H9 (cell line): ENCODE measurements around the gene MYOCD. TPM values are rescaled to one million over a fixed set of nuclear protein-coding genes. Genes with fewer than 3 reads are reported as not detected.

Experiments used
- DNase-seq: peaks from one replicate; pipeline ENCODE4 v3.0.0-alpha.2; 2017
- H2AFZ ChIP-seq: one replicate; pipeline ENCODE4 v1.6.1; 2013; ENCODE audit warnings: mild to moderate bottlenecking, low read length, control low read depth, moderate library complexity
- H2AK5ac ChIP-seq: 2 replicates; pipeline ENCODE4 v1.6.1; 2013; ENCODE audit warnings: low read length, control low read depth, mixed read lengths; ENCODE audit not compliant: insufficient read length
- H2BK120ac ChIP-seq: one replicate; pipeline ENCODE4 v1.6.1; 2013; ENCODE audit warnings: low read depth, mild to moderate bottlenecking, low read length, control low read depth, inconsistent platforms; ENCODE audit not compliant: poor library complexity, severe bottlenecking
- H2BK12ac ChIP-seq: 2 replicates; pipeline ENCODE4 v1.6.1; 2013; ENCODE audit warnings: low read length, control low read depth, mixed read lengths, low read depth; ENCODE audit not compliant: insufficient read length
- H2BK15ac ChIP-seq: 2 replicates; pipeline ENCODE4 v1.6.1; 2013; ENCODE audit warnings: low read depth, low read length, control low read depth
- H2BK20ac ChIP-seq: one replicate; pipeline ENCODE4 v1.6.1; 2013; ENCODE audit warnings: low read depth, mild to moderate bottlenecking, low read length, control low read depth, inconsistent platforms; ENCODE audit not compliant: poor library complexity, severe bottlenecking
- H2BK5ac ChIP-seq: 2 replicates; pipeline ENCODE4 v1.6.1; 2013; ENCODE audit warnings: low read length, control low read depth, mixed read lengths; ENCODE audit not compliant: insufficient read length
- H3K14ac ChIP-seq: 2 replicates; pipeline ENCODE4 v1.6.1; 2013; ENCODE audit warnings: low read length, control low read depth; ENCODE audit not compliant: insufficient read depth
- H3K18ac ChIP-seq: 2 replicates; pipeline ENCODE4 v1.6.1; 2013; ENCODE audit warnings: low read depth, mild to moderate bottlenecking, mixed read lengths, low read length, control low read depth; ENCODE audit not compliant: insufficient read length
- H3K23ac ChIP-seq: 2 replicates; pipeline ENCODE4 v1.6.1; 2013; ENCODE audit warnings: low read length, control low read depth, mixed read lengths, low read depth; ENCODE audit not compliant: insufficient read length
- H3K23me2 ChIP-seq: 2 replicates; pipeline ENCODE4 v1.6.1; 2013; ENCODE audit warnings: low read depth, mild to moderate bottlenecking, mixed read lengths, low read length, control low read depth; ENCODE audit not compliant: insufficient read length, poor library complexity, severe bottlenecking
- H3K27ac ChIP-seq: 2 replicates; pipeline ENCODE4 v1.5.1; 2013; ENCODE audit warnings: low read length, control low read depth, mixed read lengths, low read depth; ENCODE audit not compliant: insufficient read length
- H3K27me3 ChIP-seq: 2 replicates; pipeline ENCODE4 v1.6.1; 2013; ENCODE audit warnings: low read length, control low read depth, inconsistent platforms; ENCODE audit not compliant: insufficient read depth
- H3K4ac ChIP-seq: 2 replicates; pipeline ENCODE4 v1.6.1; 2013; ENCODE audit warnings: low read depth, mild to moderate bottlenecking, control low read depth, inconsistent platforms, low read length, moderate library complexity
- H3K4me1 ChIP-seq: 2 replicates; pipeline ENCODE4 v1.6.1; 2013; ENCODE audit warnings: low read length, control low read depth, inconsistent platforms; ENCODE audit not compliant: insufficient read depth
- H3K4me2 ChIP-seq: 2 replicates; pipeline ENCODE4 v1.6.1; 2013; ENCODE audit warnings: low read length, control low read depth, mixed read lengths; ENCODE audit not compliant: insufficient read length, insufficient read depth
- H3K56ac ChIP-seq: 2 replicates; pipeline ENCODE4 v1.6.1; 2013; ENCODE audit warnings: low read depth, mild to moderate bottlenecking, mixed read lengths, low read length, control low read depth; ENCODE audit not compliant: insufficient read length
- H3K79me1 ChIP-seq: 2 replicates; pipeline ENCODE4 v1.6.1; 2013; ENCODE audit warnings: low read depth, mild to moderate bottlenecking, moderate library complexity, low read length, control low read depth, inconsistent platforms; ENCODE audit not compliant: insufficient read depth, poor library complexity, severe bottlenecking
- H3K79me2 ChIP-seq: 2 replicates; pipeline ENCODE4 v1.6.1; 2013; ENCODE audit warnings: low read length, control low read depth, inconsistent platforms; ENCODE audit not compliant: insufficient read depth
- H3K9ac ChIP-seq: 2 replicates; pipeline ENCODE4 v1.6.1; 2013; ENCODE audit warnings: low read length, control low read depth, mixed read lengths; ENCODE audit not compliant: insufficient read length; ENCODE audit errors: extremely low read depth
- H3K9me3 ChIP-seq: one replicate; pipeline ENCODE4 v1.6.1; 2013; ENCODE audit warnings: low read depth, low read length, inconsistent platforms; ENCODE audit not compliant: control insufficient read depth
- H3T11ph ChIP-seq: one replicate; pipeline ENCODE4 v1.6.1; 2013; ENCODE audit warnings: mild to moderate bottlenecking, low read length, control low read depth, inconsistent platforms
- H4K20me1 ChIP-seq: one replicate; pipeline ENCODE4 v1.6.1; 2013; ENCODE audit not compliant: control insufficient read depth, insufficient read length, insufficient read depth
- H4K5ac ChIP-seq: 2 replicates; pipeline ENCODE4 v1.6.1; 2013; ENCODE audit warnings: low read depth, mild to moderate bottlenecking, mixed read lengths, low read length, control low read depth; ENCODE audit not compliant: insufficient read length
- H4K8ac ChIP-seq: replicated peaks from 2 replicates; pipeline ENCODE4 v1.6.1; 2013; ENCODE audit warnings: low read length, control low read depth, mixed read lengths, low read depth; ENCODE audit not compliant: insufficient read length
- H4K91ac ChIP-seq: 2 replicates; pipeline ENCODE4 v1.6.1; 2013; ENCODE audit warnings: low read depth, mild to moderate bottlenecking, moderate library complexity, mixed read lengths, low read length, control low read depth; ENCODE audit not compliant: insufficient read length
- H3K27ac Mint-ChIP-seq, 3 experiments: 2 replicates in 2 of 3; 3 replicates in 1 of 3; pipeline ENCODE4 v1.8.0; 2020 to 2021; ENCODE audit warnings: mixed read lengths in 3 of 3, mild to moderate bottlenecking in 1 of 3, moderate library complexity in 1 of 3
- H3K27me3 Mint-ChIP-seq: 2 replicates; pipeline ENCODE4 v1.8.0; 2021; ENCODE audit warnings: low read depth, mild to moderate bottlenecking, moderate library complexity, mixed read lengths
- H3K36me3 Mint-ChIP-seq, 3 experiments: 2 replicates in 2 of 3; 3 replicates in 1 of 3; pipeline ENCODE4 v1.8.0; 2020 to 2021; ENCODE audit warnings: low read depth in 3 of 3, mixed read lengths in 3 of 3; ENCODE audit not compliant: insufficient read depth in 1 of 3
- H3K4me1 Mint-ChIP-seq, 2 experiments: 2 replicates each; pipeline ENCODE4 v1.8.0; 2020; ENCODE audit warnings: mixed read lengths in 2 of 2
- H3K4me3 Mint-ChIP-seq, 2 experiments: 2 replicates in 1 of 2; 3 replicates in 1 of 2; pipeline ENCODE4 v1.8.0; 2020 to 2021; ENCODE audit warnings: mild to moderate bottlenecking in 2 of 2, mixed read lengths in 2 of 2, moderate library complexity in 1 of 2
- H3K9me3 Mint-ChIP-seq, 2 experiments: 2 replicates in 1 of 2; 3 replicates in 1 of 2; pipeline ENCODE4 v1.8.0; 2020; ENCODE audit warnings: mild to moderate bottlenecking in 2 of 2, mixed read lengths in 2 of 2, moderate library complexity in 1 of 2
- CTCF ChIP-seq: fragments of 200-600 bp; sonication (generic); conservative IDR thresholded peaks from 3 replicates; pipeline ENCODE4 v1.8.0; 2021; ENCODE audit warnings: antibody characterized with exemption, mild to moderate bottlenecking
- total RNA-seq: library from RNA; stranded (reverse); gene quantifications from 2 replicates; pipeline ENCODE4 v1.2.1, GENCODE V29; 2021

The MYOCD gene
- total RNA-seq, 1 experiment from 2014 or later: 0.17 TPM

- Mint-ChIP-seq H3K36me3 (peaks cover 0 to 2% (median 0%) of the 10 kb centered on the region in 3 experiments; a peak in 1 of 7 replicates), H3K27ac (no peak overlapping the region), H3K9me3 (no peaks in the 10 kb centered on the region; a peak in 1 of 5 replicates), H3K4me1 (peaks cover 12 to 17% of the 10 kb centered on the region in 2 experiments), H3K4me3 (no peak overlapping the region), H3K27me3 (no peaks in the 10 kb centered on the region)
- Histone ChIP-seq H3K23me2 (no peaks in the 10 kb centered on the region), H2AK5ac (no peak overlapping the region), H3K56ac (no peak overlapping the region), H3K9ac (no peak overlapping the region), H3K18ac (no peak overlapping the region), H2BK120ac (no peak overlapping the region), H3K4me2 (no peak overlapping the region), H3K4me1 (no peaks in the 10 kb centered on the region; the same call in 1 of the 2 replicates), H3K79me1 (no peaks in the 10 kb centered on the region), H4K91ac (no peak overlapping the region), H4K5ac (no peak overlapping the region), H3K27ac (no peak overlapping the region), H4K8ac (no peak overlapping the region), H3K9me3 (no peaks in the 10 kb centered on the region), H3K27me3 (no peaks in the 10 kb centered on the region), H2BK15ac (no peak overlapping the region), H3K14ac (no peak overlapping the region), H2BK12ac (no peak overlapping the region), H2AFZ (no peak overlapping the region), H3K23ac (no peak overlapping the region), H3K4ac (no peak overlapping the region), H2BK5ac (no peak overlapping the region), H3K79me2 (0 out of 2 replicates have a peak, but pooled peaks cover 1% of the 10 kb centered on the region), H2BK20ac (no peak overlapping the region), H3T11ph (no peak overlapping the region), H4K20me1 (no peaks in the 10 kb centered on the region)
- TF ChIP-seq CTCF: no peak
- DNase-seq: no peak
Measured at GRCh38 chr17:12709063-12709462, 43.4 kb downstream of the MYOCD start.
